ENCODE results near the gene SVIL.

SVIL gene

DNA sequence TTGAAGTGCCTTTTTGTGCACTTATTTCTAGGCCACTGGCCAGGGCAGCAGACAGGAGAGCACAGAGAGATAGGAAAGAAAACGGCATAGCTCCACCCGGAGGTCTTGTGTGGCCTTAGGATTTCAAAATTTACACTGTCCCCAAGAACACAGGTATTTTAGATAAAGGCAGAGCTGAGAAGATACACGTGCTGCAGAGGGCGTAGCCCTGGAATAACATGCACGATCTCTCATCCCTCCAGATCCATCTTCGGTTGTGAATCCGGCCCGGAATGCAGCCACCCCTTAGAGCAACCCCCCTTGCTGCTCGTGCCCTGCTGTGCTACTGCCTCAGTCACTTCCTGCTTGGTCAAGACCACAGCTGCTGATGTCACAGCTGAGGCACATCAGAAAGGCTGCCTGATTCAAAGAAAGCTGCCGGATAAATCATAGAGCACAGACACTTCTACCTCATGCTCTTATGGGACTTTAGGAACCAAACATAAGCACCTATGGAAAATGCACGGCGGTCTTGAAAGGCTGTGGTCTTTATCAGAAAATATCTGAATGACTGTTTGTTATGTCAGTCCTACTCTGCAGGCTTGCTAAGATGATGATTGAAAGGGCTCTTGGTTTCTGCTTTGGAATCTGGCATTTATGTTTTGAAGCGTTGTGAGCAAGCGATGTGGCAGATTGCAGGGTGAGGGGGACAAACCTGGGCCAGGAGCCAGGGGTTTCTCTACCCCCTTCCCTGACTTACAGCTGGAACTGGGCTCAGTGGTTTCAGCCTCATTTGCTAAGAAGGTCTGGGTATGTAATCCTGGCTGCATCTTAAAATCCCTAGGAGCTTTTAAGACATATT is 152.0 kb downstream of the SVIL start:
- Histone ChIP-seq H3K27me3 (no peaks in the 10 kb centered on the region), H3K4me1 (ENCODE audit: control insufficient read depth in 1 of 2, insufficient read depth in 1 of 2, low read depth in 1 of 2, low read length in 1 of 2) (no peaks in the 10 kb centered on the region), H3K4me3 (ENCODE audit: low read depth in 1 of 2, low read length in 1 of 2) (no peak overlapping the region), H3K36me3 (peaks cover 100% of the 10 kb centered on the region), H3K9me3 (no peaks in the 10 kb centered on the region), H3K27ac (no peak overlapping the region)
- TF ChIP-seq, protein P1, sequence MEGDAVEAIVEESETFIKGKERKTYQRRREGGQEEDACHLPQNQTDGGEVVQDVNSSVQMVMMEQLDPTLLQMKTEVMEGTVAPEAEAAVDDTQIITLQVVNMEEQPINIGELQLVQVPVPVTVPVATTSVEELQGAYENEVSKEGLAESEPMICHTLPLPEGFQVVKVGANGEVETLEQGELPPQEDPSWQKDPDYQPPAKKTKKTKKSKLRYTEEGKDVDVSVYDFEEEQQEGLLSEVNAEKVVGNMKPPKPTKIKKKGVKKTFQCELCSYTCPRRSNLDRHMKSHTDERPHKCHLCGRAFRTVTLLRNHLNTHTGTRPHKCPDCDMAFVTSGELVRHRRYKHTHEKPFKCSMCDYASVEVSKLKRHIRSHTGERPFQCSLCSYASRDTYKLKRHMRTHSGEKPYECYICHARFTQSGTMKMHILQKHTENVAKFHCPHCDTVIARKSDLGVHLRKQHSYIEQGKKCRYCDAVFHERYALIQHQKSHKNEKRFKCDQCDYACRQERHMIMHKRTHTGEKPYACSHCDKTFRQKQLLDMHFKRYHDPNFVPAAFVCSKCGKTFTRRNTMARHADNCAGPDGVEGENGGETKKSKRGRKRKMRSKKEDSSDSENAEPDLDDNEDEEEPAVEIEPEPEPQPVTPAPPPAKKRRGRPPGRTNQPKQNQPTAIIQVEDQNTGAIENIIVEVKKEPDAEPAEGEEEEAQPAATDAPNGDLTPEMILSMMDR (IDR thresholded peaks at IDR 0.05), result no peak

DNA sequence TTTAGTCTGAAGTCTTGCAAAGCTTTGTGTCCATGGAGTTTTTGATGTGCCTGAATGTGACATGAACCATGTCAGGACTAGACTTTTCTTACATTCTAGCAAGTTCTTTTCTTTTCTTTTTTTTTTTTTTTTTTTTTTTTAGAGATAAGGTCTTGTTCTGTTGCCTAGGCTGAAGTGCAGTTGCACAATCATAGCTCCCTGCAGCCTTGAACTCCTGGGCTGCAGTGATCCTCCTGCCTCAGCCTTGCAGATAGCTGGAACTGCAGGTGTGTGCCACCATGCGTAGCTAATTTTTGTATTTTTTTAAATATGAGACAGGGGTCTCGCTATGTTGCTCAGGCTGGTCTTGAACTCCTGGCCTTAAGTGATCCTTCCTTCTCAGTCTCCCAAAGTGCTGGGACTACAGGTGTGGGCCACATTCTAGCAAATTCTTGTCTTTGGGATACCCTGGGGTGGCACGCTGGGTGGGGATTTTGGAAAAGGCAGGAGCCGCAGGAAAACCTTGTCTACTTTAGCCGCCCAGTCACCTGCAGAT is 152.8 kb downstream of the SVIL start:
- Histone ChIP-seq H3K27ac (no peak overlapping the region), H3K36me3 (peaks cover 100% of the 10 kb centered on the region), H3K9me3 (no peaks in the 10 kb centered on the region), H3K4me3 (ENCODE audit: low read depth in 1 of 2, low read length in 1 of 2) (no peak overlapping the region), H3K27me3 (no peaks in the 10 kb centered on the region), H3K4me1 (ENCODE audit: control insufficient read depth in 1 of 2, insufficient read depth in 1 of 2, low read depth in 1 of 2, low read length in 1 of 2) (no peaks in the 10 kb centered on the region)
- TF ChIP-seq, protein P1 (IDR thresholded peaks at IDR 0.05), result no peak

DNA sequence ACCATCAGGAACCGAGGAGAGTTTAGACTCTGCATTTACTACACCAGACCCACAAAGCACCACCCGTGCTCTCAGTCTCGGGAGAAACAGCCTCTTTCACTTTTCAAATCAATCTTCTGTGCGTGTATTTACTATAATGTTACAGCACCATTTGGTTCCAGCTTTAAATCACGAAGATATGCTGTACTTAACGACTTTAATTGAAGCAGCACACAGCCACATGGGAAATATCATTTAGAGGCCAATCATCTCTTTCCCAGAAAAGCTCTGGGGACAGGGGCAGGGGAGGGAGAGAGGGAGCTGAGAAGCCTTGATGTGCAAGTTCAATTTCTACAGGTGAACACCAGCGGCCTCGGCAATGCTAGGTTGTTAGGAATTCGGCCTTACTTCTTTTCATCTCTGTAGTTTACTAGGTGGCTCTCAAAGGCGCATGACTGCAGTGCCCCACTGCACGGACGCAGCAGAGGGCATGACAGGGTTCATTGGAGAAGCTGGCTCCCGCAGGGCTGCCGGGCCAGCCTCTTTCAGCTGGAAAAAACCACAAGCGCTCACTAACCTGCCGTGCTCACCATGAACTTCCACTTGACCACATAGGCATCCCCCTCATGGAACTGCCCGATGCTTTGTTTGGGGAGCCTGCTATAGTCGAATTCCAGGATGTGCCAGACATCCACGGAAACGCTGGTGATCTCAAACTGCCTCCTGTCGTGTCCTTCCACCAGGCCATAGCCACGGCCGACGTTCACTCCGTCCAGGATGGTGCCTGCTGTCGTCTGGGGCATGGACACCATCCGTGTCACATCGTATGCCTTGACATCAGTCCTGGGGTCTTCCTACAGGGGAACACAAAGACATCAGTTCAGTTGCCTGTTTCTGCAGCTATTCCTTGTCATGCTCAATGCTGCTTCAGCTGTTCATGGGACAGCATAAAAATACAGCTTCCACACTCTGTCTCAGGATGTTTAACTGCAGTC is 154.5 kb downstream of the SVIL start:
- Histone ChIP-seq H3K27ac (no peak overlapping the region), H3K4me1 (ENCODE audit: control insufficient read depth in 1 of 2, insufficient read depth in 1 of 2, low read depth in 1 of 2, low read length in 1 of 2) (no peaks in the 10 kb centered on the region), H3K36me3 (peaks cover 100% of the 10 kb centered on the region), H3K4me3 (ENCODE audit: low read depth in 1 of 2, low read length in 1 of 2) (no peak overlapping the region), H3K27me3 (no peaks in the 10 kb centered on the region), H3K9me3 (no peaks in the 10 kb centered on the region)
- TF ChIP-seq, protein P1 (IDR thresholded peaks at IDR 0.05), result no peak

DNA sequence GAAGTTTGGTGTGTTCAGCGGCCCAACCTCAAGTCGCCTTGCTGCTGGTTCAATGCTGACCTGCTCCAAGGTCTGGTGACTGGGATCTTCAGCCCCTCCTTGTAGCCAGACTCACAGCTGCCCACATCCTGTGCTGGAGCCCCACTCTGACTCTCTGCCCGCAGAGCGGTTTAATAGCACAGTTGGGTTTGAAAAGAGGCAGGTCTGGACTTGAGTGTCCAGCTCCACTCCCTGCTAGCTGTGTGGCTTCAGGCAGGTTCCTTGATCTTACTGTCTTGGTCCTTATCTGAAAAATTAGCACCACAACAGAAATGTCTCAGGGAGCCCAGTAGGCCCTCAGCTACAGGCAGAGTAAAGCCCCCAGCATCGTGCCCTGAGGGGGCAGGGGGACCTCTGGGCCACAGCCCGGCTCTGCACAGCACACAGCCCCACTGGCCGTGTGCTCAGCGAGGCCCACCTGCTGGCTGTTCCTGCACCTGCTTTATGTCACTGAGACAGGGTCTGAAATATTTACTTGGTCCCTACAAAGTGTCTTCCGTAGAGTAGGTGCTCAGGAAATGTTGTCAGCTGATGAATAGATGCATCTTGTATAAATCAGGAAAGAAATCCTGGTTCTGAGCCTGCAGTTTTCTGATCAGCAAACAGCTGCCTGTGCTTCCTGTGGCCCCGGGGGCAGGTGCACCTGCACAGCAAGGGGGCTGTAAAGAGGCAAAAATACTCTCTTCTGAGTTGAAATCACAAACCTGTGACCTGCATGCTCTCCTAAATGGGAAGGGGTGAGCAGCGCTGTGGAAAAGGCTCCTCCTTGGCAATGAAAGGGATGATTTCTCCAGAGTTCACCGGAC is 155.5 kb downstream of the SVIL start:
- no peak overlapping the region for H3K4me3 ChIP-seq (ENCODE audit: low read depth in 1 of 2, low read length in 1 of 2)
- no peaks in the 10 kb centered on the region for H3K9me3 ChIP-seq
- H3K4me1 ChIP-seq (ENCODE audit: control insufficient read depth in 1 of 2, insufficient read depth in 1 of 2, low read depth in 1 of 2, low read length in 1 of 2), result no peaks in the 10 kb centered on the region
- peaks cover 100% of the 10 kb centered on the region for H3K36me3 ChIP-seq
- TF ChIP-seq, protein P1 (IDR thresholded peaks at IDR 0.05), result no peak
- H3K27me3 ChIP-seq, result no peaks in the 10 kb centered on the region
- H3K27ac ChIP-seq, result no peak overlapping the region
